HepG2 (cell line): ENCODE results near the gene MLLT10. TPM values are rescaled to one million over a fixed set of nuclear protein-coding genes. Genes with fewer than 3 reads are reported as not detected.

Source experiments
- ATAC-seq: fragments of 200-7000 bp; cut with Tn5 transposase; 3 replicates; pipeline ENCODE4 v1.9.1; 2020; ENCODE audit warnings: mild to moderate bottlenecking, moderate library complexity
- BruUV-seq: library from RNA; stranded (reverse); fragments of 400-500 nt; replicated peaks from 2 replicates; lab custom pipeline; 2021; lab: Mats Ljungman, UMichigan
- CTCF ChIA-PET: fragments of 300-600 bp; formaldehyde crosslinking; extraction: SDS; loops from one replicate; lab custom pipeline; 2021; ENCODE audit warnings: low total read pairs, inconsistent platforms, low intra/inter-chr PET ratio; lab: Yijun Ruan, JAX
- POLR2A ChIA-PET: fragments of 350-600 bp; sonication (Branson Sonifier 250); formaldehyde crosslinking; loops from one replicate; lab custom pipeline; 2020; ENCODE audit warnings: antibody characterized with exemption, inconsistent platforms; lab: Yijun Ruan, JAX
- DNase-seq: peaks from one replicate; pipeline ENCODE4 v3.0.0-alpha.2; 2015; ENCODE audit warnings: low spot score
- FAIRE-seq: peaks from 3 replicates; lab custom pipeline; 2011; peaks lifted over from hg19 to GRCh38; lab: Jason Lieb, UNC
- H2AFZ ChIP-seq: one replicate; pipeline ENCODE4 v1.6.1; 2011; ENCODE audit warnings: low read length, inconsistent platforms
- H3K27ac ChIP-seq: fragments of 300-600 bp; 3 replicates; pipeline ENCODE4 v1.8.0; 2011; ENCODE audit warnings: mixed run types, mild to moderate bottlenecking, mixed read lengths, low read length, inconsistent platforms; ENCODE audit not compliant: insufficient read depth; ENCODE audit errors: extremely low read length
- H3K27me3 ChIP-seq, 2 experiments: fragments of 200-600 bp in 1 of 2; 2 replicates in 1 of 2; 3 replicates in 1 of 2; pipeline versions ENCODE4 v1.6.0 to v1.8.0; 2011; ENCODE audit warnings: low read length in 2 of 2, mild to moderate bottlenecking in 2 of 2, moderate library complexity in 2 of 2, inconsistent platforms in 1 of 2; ENCODE audit not compliant: insufficient read depth in 2 of 2, control insufficient read depth in 1 of 2
- H3K36me3 ChIP-seq, 2 experiments: fragments of 200-600 bp in 1 of 2; replicated peaks in 1 of 2; 2 replicates in 1 of 2; 3 replicates in 1 of 2; pipeline versions ENCODE4 v1.5.1 to v1.8.0; 2011; ENCODE audit warnings: low read length in 2 of 2, inconsistent platforms in 1 of 2; ENCODE audit not compliant: insufficient read depth in 2 of 2, control insufficient read depth in 1 of 2
- H3K4me1 ChIP-seq: 2 replicates; pipeline ENCODE4 v1.5.1; 2012; ENCODE audit warnings: low read length, inconsistent platforms; ENCODE audit not compliant: insufficient read depth
- H3K4me2 ChIP-seq: 2 replicates; pipeline ENCODE4 v1.6.0; 2011; ENCODE audit warnings: low read depth, low read length, inconsistent platforms
- H3K4me3 ChIP-seq, 3 experiments: fragments of 200-600 bp in 1 of 3; sonication (generic), shearing (Covaris generic) in 1 of 3; replicated peaks in 1 of 3; 2 replicates each; pipeline ENCODE4 v1.5.1; 2011 to 2016; ENCODE audit warnings: low read length in 3 of 3, inconsistent platforms in 2 of 3, low read depth in 2 of 3, mild to moderate bottlenecking in 2 of 3, control low read depth in 1 of 3, mixed read lengths in 1 of 3; ENCODE audit not compliant: insufficient read depth in 1 of 3
- H3K79me2 ChIP-seq: one replicate; pipeline ENCODE4 v1.6.1; 2011; ENCODE audit warnings: low read length, inconsistent platforms; ENCODE audit not compliant: insufficient read depth
- H3K9ac ChIP-seq: 2 replicates; pipeline ENCODE4 v1.6.0; 2011; ENCODE audit warnings: mild to moderate bottlenecking, low read depth, low read length, inconsistent platforms; ENCODE audit not compliant: insufficient read depth
- H3K9me3 ChIP-seq: 2 replicates; pipeline ENCODE4 v1.5.1; 2012; ENCODE audit warnings: mild to moderate bottlenecking, low read length
- H4K20me1 ChIP-seq: 2 replicates; pipeline ENCODE4 v1.6.0; 2011; ENCODE audit warnings: inconsistent platforms, mild to moderate bottlenecking, low read length, moderate library complexity; ENCODE audit not compliant: insufficient read depth
- ARNT ChIP-seq: fragments of 450-650 bp; IDR thresholded peaks from 2 replicates; pipeline ENCODE4 v1.6.1; 2017
- DDIT3 ChIP-seq: sonication (generic); formaldehyde crosslinking; IDR thresholded peaks from 2 replicates; pipeline ENCODE4 v1.4.0; 2020; ENCODE audit warnings: mild to moderate bottlenecking, missing genetic modification reagents
- DNMT3B ChIP-seq: conservative IDR thresholded peaks from 2 replicates; pipeline ENCODE4 v1.6.1; 2016; ENCODE audit warnings: missing biosample characterization, control low read depth
- FOXA1 ChIP-seq, 2 experiments: fragments of 450-650 bp in 1 of 2; sonication (generic) in 1 of 2; formaldehyde crosslinking in 1 of 2; IDR thresholded peaks; 2 replicates each; pipeline versions ENCODE4 v1.4.0 to v1.6.1; 2016 to 2020; ENCODE audit warnings: missing genetic modification reagents in 1 of 2
- NFE2 ChIP-seq: sonication (generic); formaldehyde crosslinking; IDR thresholded peaks from 2 replicates; pipeline ENCODE4 v1.4.0; 2020; ENCODE audit warnings: missing genetic modification reagents
- POGZ ChIP-seq: sonication (generic); formaldehyde crosslinking; IDR thresholded peaks from 2 replicates; pipeline ENCODE4 v1.4.0; 2020; ENCODE audit warnings: mild to moderate bottlenecking, missing genetic modification reagents
- STAG1 ChIP-seq: sonication (generic); formaldehyde crosslinking; IDR thresholded peaks from 2 replicates; pipeline ENCODE4 v1.4.0; 2020; ENCODE audit warnings: missing genetic modification reagents
- ZBTB33 ChIP-seq: sonication (generic); formaldehyde crosslinking; IDR thresholded peaks from 2 replicates; pipeline ENCODE4 v1.4.0; 2020; ENCODE audit warnings: missing genetic modification reagents
- ZNF468 ChIP-seq: sonication (generic); formaldehyde crosslinking; IDR thresholded peaks from 2 replicates; pipeline ENCODE4 v1.8.0; 2022; ENCODE audit warnings: mild to moderate bottlenecking, moderate library complexity, missing genetic modification reagents
- WGBS: methylation state at CpG from one replicate; pipeline ENCODE4 v1.1.6; 2017; ENCODE audit warnings: low lambda C conversion rate; 5-methylcytosine and 5-hydroxymethylcytosine counted together
- in situ Hi-C: cut with HindIII; loops from 2 replicates; pipeline ENCODE4 v1.10.0; 2017; ENCODE audit warnings: low pct_unique_long_range_greater_than_20kb; ENCODE audit not compliant: extremely low pct_ligation_motif_present
- intact Hi-C: fragments of 100-400 bp; cut with micrococcal nuclease; formaldehyde crosslinking; loops from one replicate; pipeline ENCODE4 v1.10.0; 2022; ENCODE audit not compliant: unreplicated experiment
- polyA plus RNA-seq, 8 experiments: library from polyadenylated mRNA; depleted of rRNA in 3 of 8; stranded (reverse) in 7 of 8; unstranded in 1 of 8; fragments of >200 nt; fragmentation: Illumina TruSeq in 4 of 8; extraction: Trizol in 4 of 8; gene quantifications; 2 replicates each; pipeline versions ENCODE4 v1.2.1 to v1.2.3, GENCODE V29; 2011 to 2016; ENCODE audit warnings: low read depth in 4 of 8, missing spikeins in 1 of 8, mixed read lengths in 1 of 8; ENCODE audit not compliant: insufficient read depth in 1 of 8
- total RNA-seq, 5 experiments: library from RNA; depleted of rRNA; stranded (reverse); fragments of >200 nt; fragmentation: Illumina TruSeq; extraction: Trizol; gene quantifications; 2 replicates each; pipeline ENCODE4 v1.2.3, GENCODE V29; 2016; ENCODE audit warnings: low read depth in 1 of 5
- TF ChIP-seq, protein P1 (sequence below): IDR thresholded peaks from 2 replicates; pipeline ENCODE4 v1.6.1; 2016; ENCODE audit warnings: missing compliant biosample characterization, missing genetic modification reagents, borderline replicate concordance
- TF ChIP-seq, protein P2 (sequence below): sonication (generic); formaldehyde crosslinking; IDR thresholded peaks from 2 replicates; pipeline ENCODE4 v1.4.0; 2020; ENCODE audit warnings: mild to moderate bottlenecking, low read depth, missing genetic modification reagents

The MLLT10 gene
- total and polyA plus RNA-seq, 2 of the 13 experiments (the other 11 are each of a cell fraction or from before 2014, with no cell fraction given), result 51.3 to 84.1 TPM

- H2AFZ ChIP-seq, result no peak overlapping the region
- WGBS, result 96% methylated on average over 3 of the region's 3 CpGs
- no peak for ATAC-seq
- peaks cover 52% of the 10 kb centered on the region for H3K4me1 ChIP-seq
- H4K20me1 ChIP-seq, result peaks cover 13% of the 10 kb centered on the region
- in situ Hi-C loops, result loop anchor here (25.0 kb wide), 1 partner anchor 441 kb away; no protein-coding TSS in a partner anchor
- no peaks in the 10 kb centered on the region for H3K9me3 ChIP-seq
- peaks cover 8 to 37% of the 10 kb centered on the region in 2 experiments for H3K36me3 ChIP-seq
- H3K27ac ChIP-seq, result no peak overlapping the region
- no peaks in the 10 kb centered on the region for H3K27me3 ChIP-seq
- no peak for FAIRE-seq
- TF ChIP-seq NFE2 (CRISPR knock-in tag), result no peak
- TF ChIP-seq ZNF468 (CRISPR knock-in tag), result no peak
- TF ChIP-seq, protein P1, sequence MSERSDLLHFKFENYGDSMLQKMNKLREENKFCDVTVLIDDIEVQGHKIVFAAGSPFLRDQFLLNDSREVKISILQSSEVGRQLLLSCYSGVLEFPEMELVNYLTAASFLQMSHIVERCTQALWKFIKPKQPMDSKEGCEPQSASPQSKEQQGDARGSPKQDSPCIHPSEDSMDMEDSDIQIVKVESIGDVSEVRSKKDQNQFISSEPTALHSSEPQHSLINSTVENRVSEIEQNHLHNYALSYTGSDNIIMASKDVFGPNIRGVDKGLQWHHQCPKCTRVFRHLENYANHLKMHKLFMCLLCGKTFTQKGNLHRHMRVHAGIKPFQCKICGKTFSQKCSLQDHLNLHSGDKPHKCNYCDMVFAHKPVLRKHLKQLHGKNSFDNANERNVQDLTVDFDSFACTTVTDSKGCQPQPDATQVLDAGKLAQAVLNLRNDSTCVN (CRISPR knock-in tag), result no peak
- TF ChIP-seq, all 625 proteins: peak for 0
- Histone ChIP-seq H3K9ac (no peak overlapping the region), H3K4me2 (no peak overlapping the region), H3K79me2 (no peaks in the 10 kb centered on the region), H3K4me3 (no peak overlapping the region)
- DNase-seq, result no peak
- ChIA-PET POLR2A (no interaction called here), CTCF (no interaction called here)
- BruUV-seq, result no TSS peak
- intact Hi-C loops, result no loop called here
These were observed 194.6 kb downstream of the MLLT10 start for GRCh38 chr10:21728618-21729017.

GRCh38 chr10:21732067-21732772, 198.2 kb downstream of the MLLT10 start:
- Histone ChIP-seq H3K4me1 (peaks cover 23% of the 10 kb centered on the region), H3K9me3 (no peaks in the 10 kb centered on the region), H3K9ac (no peak overlapping the region), H3K36me3 (peaks cover 20 to 58% of the 10 kb centered on the region in 2 experiments), H3K79me2 (no peaks in the 10 kb centered on the region), H3K4me2 (no peak overlapping the region), H3K27ac (no peak overlapping the region), H4K20me1 (0 out of 2 replicates have a peak, but pooled peaks cover 4% of the 10 kb centered on the region), H3K4me3 (no peak overlapping the region), H2AFZ (no peak overlapping the region), H3K27me3 (no peaks in the 10 kb centered on the region)
- ChIA-PET CTCF (interaction anchor here (2.4 kb wide), 1 partner anchor 236 kb away, joined by 13 read pairs; no protein-coding TSS in a partner anchor), POLR2A (interaction anchor here (1.1 kb wide), 1 partner anchor 236 kb away, joined by 5 read pairs; no protein-coding TSS in a partner anchor)
- ATAC-seq, result peak; percentile 94
- in situ Hi-C loops (loop anchor here (25.0 kb wide), 1 partner anchor 445 kb away; no protein-coding TSS in a partner anchor), intact Hi-C loops (loop anchor here (2.0 to 5.0 kb wide), 3 partner anchors 220 to 453 kb away; no protein-coding TSS in a partner anchor)
- peak; percentile 50 for DNase-seq
- peak; percentile 67 for FAIRE-seq
- 74% methylated on average over 10 of the region's 10 CpGs for WGBS
- BruUV-seq, result no TSS peak
- peak; percentile 89 for TF ChIP-seq STAG1 (CRISPR knock-in tag)
- TF ChIP-seq ARNT, result no peak
- TF ChIP-seq ZBTB33, result peak; percentile 86
- no peak for TF ChIP-seq DDIT3 (CRISPR knock-in tag)
- TF ChIP-seq DNMT3B (CRISPR knock-in tag), result no peak
- 0 out of 2 replicates have a peak, but pooled peaks have one; percentile 26 for TF ChIP-seq POGZ (CRISPR knock-in tag)
- TF ChIP-seq, protein P2, sequence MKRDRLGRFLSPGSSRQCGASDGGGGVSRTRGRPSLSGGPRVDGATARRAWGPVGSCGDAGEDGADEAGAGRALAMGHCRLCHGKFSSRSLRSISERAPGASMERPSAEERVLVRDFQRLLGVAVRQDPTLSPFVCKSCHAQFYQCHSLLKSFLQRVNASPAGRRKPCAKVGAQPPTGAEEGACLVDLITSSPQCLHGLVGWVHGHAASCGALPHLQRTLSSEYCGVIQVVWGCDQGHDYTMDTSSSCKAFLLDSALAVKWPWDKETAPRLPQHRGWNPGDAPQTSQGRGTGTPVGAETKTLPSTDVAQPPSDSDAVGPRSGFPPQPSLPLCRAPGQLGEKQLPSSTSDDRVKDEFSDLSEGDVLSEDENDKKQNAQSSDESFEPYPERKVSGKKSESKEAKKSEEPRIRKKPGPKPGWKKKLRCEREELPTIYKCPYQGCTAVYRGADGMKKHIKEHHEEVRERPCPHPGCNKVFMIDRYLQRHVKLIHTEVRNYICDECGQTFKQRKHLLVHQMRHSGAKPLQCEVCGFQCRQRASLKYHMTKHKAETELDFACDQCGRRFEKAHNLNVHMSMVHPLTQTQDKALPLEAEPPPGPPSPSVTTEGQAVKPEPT, result 0 out of 2 replicates have a peak, but pooled peaks have one; percentile 71
- no peak for TF ChIP-seq FOXA1 (IDR thresholded peaks at IDR 0.05)
- peak; percentile 38; the same call in 1 of the 2 replicates for TF ChIP-seq FOXA1 (CRISPR knock-in tag; IDR thresholded peaks at IDR 0.05)
